Measurements from ENCODE around the gene DDIAS.

GRCh38 chr11:82900277-82901164, 1.0 kb upstream of the DDIAS start, which contains the start of gene PRCP:
- no peak for TF ChIP-seq SREBF1 (IDR thresholded peaks at IDR 0.05; ENCODE audit: low read length)
- TF ChIP-seq EED (IDR thresholded peaks at IDR 0.05; ENCODE audit: low read depth) = no peak
- TF ChIP-seq CEBPB (IDR thresholded peaks at IDR 0.05; ENCODE audit: borderline replicate concordance in 1 of 2, low read depth in 2 of 2, low read length in 2 of 2) = no peak
- no peak for TF ChIP-seq CTCF (IDR thresholded peaks at IDR 0.05 in 2 of 3, conservative IDR thresholded peaks at IDR 0.05 in 1 of 3; ENCODE audit: control insufficient read depth in 2 of 3, extremely low read depth in 1 of 3, insufficient read depth in 1 of 3, low read depth in 3 of 3, low read length in 3 of 3)
- TF ChIP-seq BCL11A (IDR thresholded peaks at IDR 0.05; ENCODE audit: low read depth, low read length) = no peak
- no peak for TF ChIP-seq JUNB (IDR thresholded peaks at IDR 0.05)
- no peak for TF ChIP-seq REST (IDR thresholded peaks at IDR 0.05; ENCODE audit: low read depth, low read length)
- no peak for TF ChIP-seq ZSCAN29 (IDR thresholded peaks at IDR 0.05)
- TF ChIP-seq EP300 (IDR thresholded peaks at IDR 0.05; ENCODE audit: borderline replicate concordance in 1 of 2, control insufficient read depth in 1 of 2, low read depth in 2 of 2, low read length in 2 of 2) = 0 out of 4 replicates have a peak, but pooled peaks of 1 of the 2 experiments have one; percentile 12
- TF ChIP-seq SMARCA5 (IDR thresholded peaks at IDR 0.05) = peak; percentile 67; the same call in 1 of the 2 replicates
- peak; percentile 60; the same call in 1 of the 2 replicates for TF ChIP-seq MXI1 (IDR thresholded peaks at IDR 0.05; ENCODE audit: low read depth, low read length)
- no peak for TF ChIP-seq ZNF207 (IDR thresholded peaks at IDR 0.05; ENCODE audit: borderline replicate concordance)
- peak; percentile 84 for TF ChIP-seq POLR2A (IDR thresholded peaks at IDR 0.05; ENCODE audit: low read depth, low read length)
- TF ChIP-seq NR2C1 (IDR thresholded peaks at IDR 0.05) = no peak
